ENCODE results near the gene COL4A2.

COL4A2 gene

GRCh38 chr13:110546926-110547325 is 239.8 kb downstream of the COL4A2 start:
- H3K79me2 ChIP-seq (ENCODE audit: insufficient read depth, low read length), result peaks cover 82% of the 10 kb centered on the region; the same call in 1 of the 2 replicates
- TF ChIP-seq CTCF (conservative IDR thresholded peaks at IDR 0.05; ENCODE audit: low read length) (no peak), EZH2phosphoT487 (IDR thresholded peaks at IDR 0.05; ENCODE audit: borderline replicate concordance) (no peak)
- no peaks in the 10 kb centered on the region for H3K4me1 ChIP-seq (ENCODE audit: insufficient read depth, low read length, poor library complexity, severe bottlenecking)
- H2AFZ ChIP-seq (ENCODE audit: low read length), result no peak overlapping the region
- H3K9me3 ChIP-seq (ENCODE audit: insufficient read depth, low read depth, low read length), result peaks cover 12% of the 10 kb centered on the region; the same call in 1 of the 2 replicates
- no peaks in the 10 kb centered on the region for H4K20me1 ChIP-seq (ENCODE audit: insufficient read depth, low read length, poor library complexity, severe bottlenecking)
- no peaks in the 10 kb centered on the region for H3F3A ChIP-seq (ENCODE audit: low read depth)
- no peak overlapping the region for H3K4me3 ChIP-seq (ENCODE audit: low read length, poor library complexity, severe bottlenecking)
- no peaks in the 10 kb centered on the region for H3K27me3 ChIP-seq (ENCODE audit: insufficient read depth, low read length, poor library complexity, severe bottlenecking)
- H3K9ac ChIP-seq (ENCODE audit: low read depth, low read length, poor library complexity, severe bottlenecking), result no peak overlapping the region
- peaks cover 12% of the 10 kb centered on the region; the same call in 1 of the 2 replicates for H3K36me3 ChIP-seq (ENCODE audit: insufficient read depth, low read length)
- H3K4me2 ChIP-seq (ENCODE audit: low read depth, low read length, poor library complexity, severe bottlenecking), result no peak overlapping the region
- H3K9me2 ChIP-seq (replicated peaks; ENCODE audit: low read depth, low read length), result no peaks in the 10 kb centered on the region

GRCh38 chr13:110548891-110549794 is 242.1 kb downstream of the COL4A2 start:
- Histone ChIP-seq H3K9ac (ENCODE audit: low read depth, low read length, poor library complexity, severe bottlenecking) (no peak overlapping the region), H3K79me2 (ENCODE audit: insufficient read depth, low read length) (peaks cover 84% of the 10 kb centered on the region), H3F3A (ENCODE audit: low read depth) (no peaks in the 10 kb centered on the region), H3K4me1 (ENCODE audit: insufficient read depth, low read length, poor library complexity, severe bottlenecking) (no peaks in the 10 kb centered on the region), H3K9me2 (replicated peaks; ENCODE audit: low read depth, low read length) (no peaks in the 10 kb centered on the region), H3K4me2 (ENCODE audit: low read depth, low read length, poor library complexity, severe bottlenecking) (no peak overlapping the region), H4K20me1 (ENCODE audit: insufficient read depth, low read length, poor library complexity, severe bottlenecking) (no peaks in the 10 kb centered on the region), H2AFZ (ENCODE audit: low read length) (no peak overlapping the region), H3K4me3 (ENCODE audit: low read length, poor library complexity, severe bottlenecking) (no peak overlapping the region), H3K9me3 (ENCODE audit: insufficient read depth, low read depth, low read length) (peaks cover 10% of the 10 kb centered on the region; the same call in 1 of the 2 replicates), H3K36me3 (ENCODE audit: insufficient read depth, low read length) (peaks cover 12% of the 10 kb centered on the region; the same call in 1 of the 2 replicates), H3K27me3 (ENCODE audit: insufficient read depth, low read length, poor library complexity, severe bottlenecking) (no peaks in the 10 kb centered on the region)
- TF ChIP-seq CTCF (conservative IDR thresholded peaks at IDR 0.05; ENCODE audit: low read length) (no peak), EZH2phosphoT487 (IDR thresholded peaks at IDR 0.05; ENCODE audit: borderline replicate concordance) (no peak)

- Histone ChIP-seq H3K9ac (ENCODE audit: low read depth, low read length, poor library complexity, severe bottlenecking) (no peak overlapping the region), H3K4me3 (ENCODE audit: low read length, poor library complexity, severe bottlenecking) (no peak overlapping the region), H3F3A (ENCODE audit: low read depth) (no peaks in the 10 kb centered on the region), H4K20me1 (ENCODE audit: insufficient read depth, low read length, poor library complexity, severe bottlenecking) (no peaks in the 10 kb centered on the region), H3K36me3 (ENCODE audit: insufficient read depth, low read length) (peaks cover 12% of the 10 kb centered on the region; the same call in 1 of the 2 replicates), H3K4me1 (ENCODE audit: insufficient read depth, low read length, poor library complexity, severe bottlenecking) (no peaks in the 10 kb centered on the region), H3K27me3 (ENCODE audit: insufficient read depth, low read length, poor library complexity, severe bottlenecking) (no peaks in the 10 kb centered on the region), H3K9me2 (replicated peaks; ENCODE audit: low read depth, low read length) (no peaks in the 10 kb centered on the region), H3K9me3 (ENCODE audit: insufficient read depth, low read depth, low read length) (0 out of 2 replicates have a peak, but pooled peaks cover 5% of the 10 kb centered on the region), H3K79me2 (ENCODE audit: insufficient read depth, low read length) (peaks cover 84% of the 10 kb centered on the region), H3K4me2 (ENCODE audit: low read depth, low read length, poor library complexity, severe bottlenecking) (no peak overlapping the region), H2AFZ (ENCODE audit: low read length) (no peak overlapping the region)
- TF ChIP-seq EZH2phosphoT487 (IDR thresholded peaks at IDR 0.05; ENCODE audit: borderline replicate concordance) (no peak), CTCF (conservative IDR thresholded peaks at IDR 0.05; ENCODE audit: low read length) (no peak)
These were observed 242.7 kb downstream of the COL4A2 start for GRCh38 chr13:110549795-110550160.
